HepG2 (cell line): Measurements from ENCODE around the gene HARS2. TPM values are rescaled to one million over a fixed set of nuclear protein-coding genes. Genes with fewer than 3 reads are reported as not detected.
A peak's percentile ranks its signal among the peaks of the same experiment; 100 is the strongest.

Experiments
- E2F2 ChIP-seq: sonication (generic); formaldehyde crosslinking; IDR thresholded peaks from 2 replicates; pipeline ENCODE4 v1.4.0; 2020; ENCODE audit warnings: missing genetic modification reagents, borderline replicate concordance
- GRHL1 ChIP-seq: sonication (generic); formaldehyde crosslinking; conservative IDR thresholded peaks from 2 replicates; pipeline ENCODE4 v1.8.0; 2022; ENCODE audit warnings: missing genetic modification reagents
- HDAC6 ChIP-seq: fragments of 200-600 bp; sonication (generic); IDR thresholded peaks from 2 replicates; pipeline ENCODE4 v1.7.0; 2017; ENCODE audit warnings: mild to moderate bottlenecking, antibody characterized with exemption, low read length, low read depth
- HHEX ChIP-seq: IDR thresholded peaks from 2 replicates; pipeline ENCODE4 v1.6.1; 2016; ENCODE audit warnings: control low read depth
- HNF1A ChIP-seq, 2 experiments: sonication (generic) in 1 of 2; formaldehyde crosslinking in 1 of 2; IDR thresholded peaks; 2 replicates each; pipeline versions ENCODE4 v1.4.0 to v1.6.1; 2016 to 2020; ENCODE audit warnings: borderline replicate concordance in 1 of 2, low read depth in 1 of 2, mild to moderate bottlenecking in 1 of 2, missing genetic modification reagents in 1 of 2
- HOXA7 ChIP-seq: sonication (generic); formaldehyde crosslinking; IDR thresholded peaks from 2 replicates; pipeline ENCODE4 v1.8.1; 2022; ENCODE audit warnings: mild to moderate bottlenecking, missing genetic modification reagents, moderate library complexity
- MATR3 ChIP-seq: sonication (generic); formaldehyde crosslinking; IDR thresholded peaks from 2 replicates; pipeline ENCODE4 v1.4.0; 2020; ENCODE audit warnings: missing genetic modification reagents
- NFYB ChIP-seq: sonication (generic); formaldehyde crosslinking; IDR thresholded peaks from 2 replicates; pipeline ENCODE4 v1.4.0; 2020; ENCODE audit warnings: missing genetic modification reagents
- ZBTB7B ChIP-seq: sonication (generic); formaldehyde crosslinking; IDR thresholded peaks from 2 replicates; pipeline ENCODE4 v1.4.0; 2020; ENCODE audit warnings: missing genetic modification reagents
- ZNF20 ChIP-seq: sonication (generic); formaldehyde crosslinking; IDR thresholded peaks from 2 replicates; pipeline ENCODE4 v1.4.0; 2020; ENCODE audit warnings: mild to moderate bottlenecking, moderate library complexity, missing genetic modification reagents
- ZNF205 ChIP-seq: IDR thresholded peaks from 2 replicates; pipeline ENCODE4 v1.6.1; 2018; ENCODE audit warnings: missing biosample characterization, missing genetic modification reagents
- ZNF460 ChIP-seq: sonication (generic); formaldehyde crosslinking; IDR thresholded peaks from 2 replicates; pipeline ENCODE4 v1.5.1; 2020; ENCODE audit warnings: missing genetic modification reagents, mild to moderate bottlenecking, borderline replicate concordance
- ZNF562 ChIP-seq: sonication (generic); formaldehyde crosslinking; IDR thresholded peaks from 2 replicates; pipeline ENCODE4 v1.8.0; 2022; ENCODE audit warnings: missing genetic modification reagents, borderline replicate concordance
- ZNF850 ChIP-seq: sonication (generic); formaldehyde crosslinking; conservative IDR thresholded peaks from 2 replicates; pipeline ENCODE4 v1.9.0; 2021; ENCODE audit warnings: mild to moderate bottlenecking, missing genetic modification reagents
- polyA plus RNA-seq, 8 experiments: library from polyadenylated mRNA; depleted of rRNA in 3 of 8; stranded (reverse) in 7 of 8; unstranded in 1 of 8; fragments of >200 nt; fragmentation: Illumina TruSeq in 4 of 8; extraction: Trizol in 4 of 8; gene quantifications; 2 replicates each; pipeline versions ENCODE4 v1.2.1 to v1.2.3, GENCODE V29; 2011 to 2016; ENCODE audit warnings: low read depth in 4 of 8, missing spikeins in 1 of 8, mixed read lengths in 1 of 8; ENCODE audit not compliant: insufficient read depth in 1 of 8
- total RNA-seq, 5 experiments: library from RNA; depleted of rRNA; stranded (reverse); fragments of >200 nt; fragmentation: Illumina TruSeq; extraction: Trizol; gene quantifications; 2 replicates each; pipeline ENCODE4 v1.2.3, GENCODE V29; 2016; ENCODE audit warnings: low read depth in 1 of 5
- TF ChIP-seq, protein P1 (sequence below): sonication (generic); formaldehyde crosslinking; IDR thresholded peaks from 2 replicates; pipeline ENCODE4 v1.4.0; 2020; ENCODE audit warnings: missing genetic modification reagents, borderline replicate concordance
- TF ChIP-seq, protein P2 (sequence below): sonication (generic); formaldehyde crosslinking; IDR thresholded peaks from 2 replicates; pipeline ENCODE4 v1.5.1; 2020; ENCODE audit warnings: missing genetic modification reagents, mild to moderate bottlenecking, borderline replicate concordance

Gene HARS2
- total and polyA plus RNA-seq, 2 of the 13 experiments (the other 11 are each of a cell fraction or from before 2014, with no cell fraction given) = 17.9 to 25.8 TPM

- TF ChIP-seq E2F2 (CRISPR knock-in tag) (no peak), ZBTB7B (CRISPR knock-in tag) (0 out of 2 replicates have a peak, but pooled peaks have one; percentile 16), ZNF562 (CRISPR knock-in tag) (no peak), GRHL1 (CRISPR knock-in tag) (no peak), HHEX (CRISPR knock-in tag) (no peak), ZNF20 (CRISPR knock-in tag) (no peak), MATR3 (CRISPR knock-in tag) (no peak), ZNF850 (CRISPR knock-in tag) (no peak), ZNF205 (CRISPR knock-in tag) (peak; percentile 76; the same call in 1 of the 2 replicates), HDAC6 (no peak), HOXA7 (no peak), NFYB (CRISPR knock-in tag) (0 out of 2 replicates have a peak, but pooled peaks have one; percentile 13), HNF1A (IDR thresholded peaks at IDR 0.05; ENCODE audit: low read depth) (no peak), HNF1A (CRISPR knock-in tag; IDR thresholded peaks at IDR 0.05; ENCODE audit: borderline replicate concordance) (no peak), ZNF460 (no peak; the same call in 1 of the 2 replicates)
- TF ChIP-seq, protein P1, sequence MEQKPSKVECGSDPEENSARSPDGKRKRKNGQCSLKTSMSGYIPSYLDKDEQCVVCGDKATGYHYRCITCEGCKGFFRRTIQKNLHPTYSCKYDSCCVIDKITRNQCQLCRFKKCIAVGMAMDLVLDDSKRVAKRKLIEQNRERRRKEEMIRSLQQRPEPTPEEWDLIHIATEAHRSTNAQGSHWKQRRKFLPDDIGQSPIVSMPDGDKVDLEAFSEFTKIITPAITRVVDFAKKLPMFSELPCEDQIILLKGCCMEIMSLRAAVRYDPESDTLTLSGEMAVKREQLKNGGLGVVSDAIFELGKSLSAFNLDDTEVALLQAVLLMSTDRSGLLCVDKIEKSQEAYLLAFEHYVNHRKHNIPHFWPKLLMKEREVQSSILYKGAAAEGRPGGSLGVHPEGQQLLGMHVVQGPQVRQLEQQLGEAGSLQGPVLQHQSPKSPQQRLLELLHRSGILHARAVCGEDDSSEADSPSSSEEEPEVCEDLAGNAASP = peak; percentile 74; the same call in 1 of the 2 replicates
- TF ChIP-seq, protein P2, sequence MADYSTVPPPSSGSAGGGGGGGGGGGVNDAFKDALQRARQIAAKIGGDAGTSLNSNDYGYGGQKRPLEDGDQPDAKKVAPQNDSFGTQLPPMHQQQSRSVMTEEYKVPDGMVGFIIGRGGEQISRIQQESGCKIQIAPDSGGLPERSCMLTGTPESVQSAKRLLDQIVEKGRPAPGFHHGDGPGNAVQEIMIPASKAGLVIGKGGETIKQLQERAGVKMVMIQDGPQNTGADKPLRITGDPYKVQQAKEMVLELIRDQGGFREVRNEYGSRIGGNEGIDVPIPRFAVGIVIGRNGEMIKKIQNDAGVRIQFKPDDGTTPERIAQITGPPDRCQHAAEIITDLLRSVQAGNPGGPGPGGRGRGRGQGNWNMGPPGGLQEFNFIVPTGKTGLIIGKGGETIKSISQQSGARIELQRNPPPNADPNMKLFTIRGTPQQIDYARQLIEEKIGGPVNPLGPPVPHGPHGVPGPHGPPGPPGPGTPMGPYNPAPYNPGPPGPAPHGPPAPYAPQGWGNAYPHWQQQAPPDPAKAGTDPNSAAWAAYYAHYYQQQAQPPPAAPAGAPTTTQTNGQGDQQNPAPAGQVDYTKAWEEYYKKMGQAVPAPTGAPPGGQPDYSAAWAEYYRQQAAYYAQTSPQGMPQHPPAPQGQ (CRISPR knock-in tag) = no peak
These were observed 19.8 kb downstream of the HARS2 start (continued) for GRCh38 chr5:140710899-140711552.
